ENCODE measurements around the gene ST6GALNAC4.
"Not testable (repeated sequence)": the region's sequence is repeated elsewhere in the genome, so short reads cannot be mapped to it uniquely, and the experiment has no call there.

Gene ST6GALNAC4

GRCh38 chr9:127873886-127874285, 43.0 kb downstream of the ST6GALNAC4 start:
- no peak for DNase-seq (ENCODE audit: low read depth)
- no peak for TF ChIP-seq CTCF (conservative IDR thresholded peaks at IDR 0.05; ENCODE audit: low read depth, low read length)
- no peak overlapping the region for H3K4me3 ChIP-seq (ENCODE audit: low read length)

GRCh38 chr9:127873223-127873691, 43.6 kb downstream of the ST6GALNAC4 start:
- DNase-seq (ENCODE audit: low read depth), result no peak
- H3K4me3 ChIP-seq (ENCODE audit: low read length), result no peak overlapping the region

GRCh38 chr9:127872369-127873222, 44.2 kb downstream of the ST6GALNAC4 start:
- no peak overlapping the region for H3K4me3 ChIP-seq (ENCODE audit: low read length)
- TF ChIP-seq CTCF (conservative IDR thresholded peaks at IDR 0.05; ENCODE audit: low read depth, low read length), result no peak

More at GRCh38 chr9:127873223-127873691, 43.6 kb downstream of the ST6GALNAC4 start:
- no peak for TF ChIP-seq CTCF (conservative IDR thresholded peaks at IDR 0.05; ENCODE audit: low read depth, low read length)

GRCh38 chr9:127871531-127871930, 45.3 kb downstream of the ST6GALNAC4 start:
- no peak for TF ChIP-seq CTCF (conservative IDR thresholded peaks at IDR 0.05; ENCODE audit: low read depth, low read length)
- H3K4me3 ChIP-seq (ENCODE audit: low read length), result no peak overlapping the region
- DNase-seq (ENCODE audit: low read depth), result no peak

More at GRCh38 chr9:127872369-127873222, 44.2 kb downstream of the ST6GALNAC4 start:
- DNase-seq (ENCODE audit: low read depth), result no peak

GRCh38 chr9:127870887-127871286, 46.0 kb downstream of the ST6GALNAC4 start:
- DNase-seq (ENCODE audit: low read depth), result no peak
- TF ChIP-seq CTCF (conservative IDR thresholded peaks at IDR 0.05; ENCODE audit: low read depth, low read length), result no peak
- H3K4me3 ChIP-seq (ENCODE audit: low read length), result no peak overlapping the region

GRCh38 chr9:127870153-127870491, 46.7 kb downstream of the ST6GALNAC4 start:
- not testable (repeated sequence) for DNase-seq (ENCODE audit: low read depth); H3K4me3 ChIP-seq (ENCODE audit: low read length)

- peak; percentile 21 for DNase-seq (ENCODE audit: low read depth)
- TF ChIP-seq CTCF (conservative IDR thresholded peaks at IDR 0.05; ENCODE audit: low read depth, low read length), result peak; percentile 88
- H3K4me3 ChIP-seq (ENCODE audit: low read length), result no peak overlapping the region
Measured at GRCh38 chr9:127869310-127870152, 47.3 kb downstream of the ST6GALNAC4 start.
